HG02610 (cell line): ENCODE measurements around the gene TOLLIP.
"Not testable (repeated sequence)": the region's sequence is repeated elsewhere in the genome, so short reads cannot be mapped to it uniquely, and the experiment has no call there.

Experiments used
- ATAC-seq: cut with Tn5 transposase; IDR thresholded peaks from one replicate; pipeline ENCODE4 v1.9.1; 2021; ENCODE audit warnings: mild to moderate bottlenecking, moderate library complexity; ENCODE audit not compliant: unreplicated experiment

Gene TOLLIP

GRCh38 chr11:1309498-1310317 is at the start of gene TOLLIP:
TSS of gene TOLLIP (minus strand) at chr11:1309632. CDS start at chr11:1309498, 134 bp downstream.
- ATAC-seq = peak; percentile 72

GRCh38 chr11:1358931-1359330 is 49.5 kb upstream of the TOLLIP start:
- not testable (repeated sequence) for ATAC-seq

- ATAC-seq = no peak
These were observed 48.9 kb upstream of the TOLLIP start for GRCh38 chr11:1358286-1358685.

GRCh38 chr11:1356478-1356960 is 47.1 kb upstream of the TOLLIP start:
- ATAC-seq = no peak

- no peak for ATAC-seq
These were observed 46.6 kb upstream of the TOLLIP start for GRCh38 chr11:1356007-1356435.

GRCh38 chr11:1354125-1354938 is 44.9 kb upstream of the TOLLIP start:
- no peak for ATAC-seq

GRCh38 chr11:1353383-1354124 is 44.1 kb upstream of the TOLLIP start:
- ATAC-seq = no peak

- ATAC-seq = no peak
These were observed 43.4 kb upstream of the TOLLIP start for GRCh38 chr11:1352696-1353382.

GRCh38 chr11:1351278-1351937 is 42.0 kb upstream of the TOLLIP start:
- ATAC-seq = no peak

- no peak for ATAC-seq
These were observed 40.8 kb upstream of the TOLLIP start for GRCh38 chr11:1350086-1350725.

- ATAC-seq = no peak
These were observed 40.1 kb upstream of the TOLLIP start for GRCh38 chr11:1349327-1350041.

- ATAC-seq = no peak
These were observed 39.4 kb upstream of the TOLLIP start for GRCh38 chr11:1348796-1349326.

GRCh38 chr11:1348146-1348795 is 38.8 kb upstream of the TOLLIP start:
- ATAC-seq = no peak

GRCh38 chr11:1347411-1347999 is 38.1 kb upstream of the TOLLIP start:
- ATAC-seq = not testable (repeated sequence)

- ATAC-seq = no peak
These were observed 37.4 kb upstream of the TOLLIP start for GRCh38 chr11:1346669-1347390.

GRCh38 chr11:1345737-1346513 is 36.5 kb upstream of the TOLLIP start:
- no peak for ATAC-seq
